GM21360 (cell line): ENCODE data around the gene EFNA3.

Experiments used
- ATAC-seq: cut with Tn5 transposase; IDR thresholded peaks from one replicate; pipeline ENCODE4 v1.9.1; 2021; ENCODE audit warnings: mild to moderate bottlenecking, moderate library complexity; ENCODE audit not compliant: unreplicated experiment

Gene EFNA3

GRCh38 chr1:155078469-155079209 is at the start of gene EFNA3:
Gene EFNA3, plus strand, starts transcription at chr1:155078837. Its CDS starts 105 bp downstream, at chr1:155078942.
- peak; percentile 43 for ATAC-seq

GRCh38 chr1:155029513-155030242 is 49.0 kb upstream of the EFNA3 start:
- no peak for ATAC-seq

- no peak for ATAC-seq
Observed at GRCh38 chr1:155030243-155030795, 48.3 kb upstream of the EFNA3 start.

GRCh38 chr1:155030899-155031298 is 47.7 kb upstream of the EFNA3 start:
- no peak for ATAC-seq

GRCh38 chr1:155032886-155033285 is 45.8 kb upstream of the EFNA3 start:
- ATAC-seq: no peak

GRCh38 chr1:155033524-155033923 is 45.1 kb upstream of the EFNA3 start, which contains the start of the genes DCST1 and DCST2:
Gene DCST1, plus strand, starts transcription at chr1:155033824. Its CDS starts 213 bp downstream, at chr1:155034037.
Gene DCST2, minus strand, starts transcription at chr1:155033781. Its CDS starts 80 bp downstream, at chr1:155033701.
- ATAC-seq: no peak

- no peak for ATAC-seq
Observed at GRCh38 chr1:155034318-155035208, 44.1 kb upstream of the EFNA3 start.

- ATAC-seq: no peak
Observed at GRCh38 chr1:155035936-155036335, 42.7 kb upstream of the EFNA3 start.

GRCh38 chr1:155037043-155037442 is 41.6 kb upstream of the EFNA3 start:
- ATAC-seq: no peak

- ATAC-seq: no peak
Observed at GRCh38 chr1:155037851-155038441, 40.7 kb upstream of the EFNA3 start.

- ATAC-seq: no peak
Observed at GRCh38 chr1:155038602-155039307, 39.9 kb upstream of the EFNA3 start.

GRCh38 chr1:155039308-155039669 is 39.3 kb upstream of the EFNA3 start:
- ATAC-seq: no peak

GRCh38 chr1:155040358-155041093 is 38.1 kb upstream of the EFNA3 start:
- no peak for ATAC-seq

GRCh38 chr1:155042789-155043188 is 35.8 kb upstream of the EFNA3 start:
- ATAC-seq: no peak

GRCh38 chr1:155043301-155043702 is 35.3 kb upstream of the EFNA3 start:
- ATAC-seq: no peak

GRCh38 chr1:155043793-155044192 is 34.8 kb upstream of the EFNA3 start:
- no peak for ATAC-seq

GRCh38 chr1:155044365-155044764 is 34.3 kb upstream of the EFNA3 start:
- no peak for ATAC-seq

GRCh38 chr1:155044812-155045657 is 33.6 kb upstream of the EFNA3 start:
- no peak for ATAC-seq
